HCT116 (cell line): ENCODE measurements around the gene CRTC3. TPM values are rescaled to one million over a fixed set of nuclear protein-coding genes. Genes with fewer than 3 reads are reported as not detected.

ENCODE experiments used
- ATAC-seq: fragments of 200-7000 bp; cut with Tn5 transposase; 2 replicates; pipeline ENCODE4 v1.9.1; 2020; ENCODE audit warnings: mild to moderate bottlenecking, moderate library complexity
- BruUV-seq: library from RNA; stranded (reverse); fragments of 400-500 nt; replicated peaks from 2 replicates; lab custom pipeline; 2021; lab: Mats Ljungman, UMichigan
- CTCF ChIA-PET: fragments of 300-600 bp; sonication (Branson Sonifier 250); formaldehyde crosslinking; loops from one replicate; lab custom pipeline; 2021; ENCODE audit warnings: antibody characterized with exemption; lab: Charles Lee
- POLR2A ChIA-PET: fragments of 300-600, 350-600 bp; sonication (Branson Sonifier 250); formaldehyde crosslinking; loops from one replicate; lab custom pipeline; 2021; ENCODE audit warnings: antibody characterized with exemption; lab: Charles Lee
- RAD21 ChIA-PET, 2 experiments: fragments of 300-600 bp; sonication (Branson Sonifier 250); formaldehyde crosslinking; loops; one replicate each; lab custom pipeline; 2023; ENCODE audit warnings: low total read pairs in 2 of 2; ENCODE audit not compliant: uncharacterized antibody in 2 of 2, unreplicated experiment in 2 of 2, low non-redundant PET in 1 of 2; lab: Charles Lee
- DNase-seq: peaks from one replicate; pipeline ENCODE4 v3.0.0-alpha.2; 2010; ENCODE audit warnings: low read depth, low spot score
- H2AFZ ChIP-seq: fragments of 200-600 bp; shearing (Covaris generic), sonication (generic); 2 replicates; pipeline ENCODE4 v1.6.1; 2017; ENCODE audit warnings: low read depth, mixed run types, mixed read lengths, antibody characterized with exemption, low read length; ENCODE audit not compliant: poor library complexity, severe bottlenecking
- H3K27ac ChIP-seq: 2 replicates; pipeline ENCODE4 v1.5.1; 2012; ENCODE audit warnings: low read depth, low read length
- H3K27me3 ChIP-seq: fragments of 200-600 bp; sonication (generic); 2 replicates; pipeline ENCODE4 v1.6.1; 2016; ENCODE audit warnings: mixed run types, low read length, mixed read lengths; ENCODE audit not compliant: insufficient read depth
- H3K36me3 ChIP-seq, 2 experiments: fragments of 200-500 bp in 1 of 2; fragments of 200-600 bp in 1 of 2; sonication (Bioruptor generic) in 1 of 2; sonication (generic) in 1 of 2; 2 replicates each; pipeline versions ENCODE4 v1.5.1 to v1.6.1; 2014 to 2016; ENCODE audit warnings: low read length in 2 of 2, inconsistent platforms in 1 of 2, mixed read lengths in 1 of 2, mixed run types in 1 of 2; ENCODE audit not compliant: insufficient read depth in 2 of 2, control insufficient read depth in 1 of 2
- H3K4me1 ChIP-seq, 2 experiments: fragments of 200-600 bp in 1 of 2; sonication (generic) in 1 of 2; 2 replicates each; pipeline versions ENCODE4 v1.5.1 to v1.6.1; 2012 to 2017; ENCODE audit warnings: low read length in 2 of 2, inconsistent platforms in 1 of 2, mild to moderate bottlenecking in 1 of 2, mixed read lengths in 1 of 2, mixed run types in 1 of 2, moderate library complexity in 1 of 2; ENCODE audit not compliant: insufficient read depth in 2 of 2, control insufficient read depth in 1 of 2
- H3K4me2 ChIP-seq: fragments of 200-600 bp; sonication (generic); 2 replicates; pipeline ENCODE4 v1.6.1; 2017; ENCODE audit warnings: mixed run types, low read length, mixed read lengths
- H3K4me3 ChIP-seq, 2 experiments: fragments of 200-600 bp in 1 of 2; sonication (generic) in 1 of 2; replicated peaks in 1 of 2; 2 replicates each; pipeline ENCODE4 v1.5.1; 2011 to 2016; ENCODE audit warnings: low read length in 2 of 2, control low read depth in 1 of 2, low read depth in 1 of 2, mild to moderate bottlenecking in 1 of 2, mixed read lengths in 1 of 2, mixed run types in 1 of 2
- H3K79me2 ChIP-seq: fragments of 200-600 bp; sonication (generic); 2 replicates; pipeline ENCODE4 v1.6.1; 2017; ENCODE audit warnings: mild to moderate bottlenecking, mixed run types, low read length, moderate library complexity, mixed read lengths; ENCODE audit not compliant: insufficient read depth
- H3K9ac ChIP-seq: fragments of 200-600 bp; sonication (generic); 2 replicates; pipeline ENCODE4 v1.6.1; 2016; ENCODE audit warnings: low read length, mixed read lengths
- H3K9me2 ChIP-seq: fragments of 200-600 bp; sonication (generic), shearing (Covaris generic); 2 replicates; pipeline ENCODE4 v1.6.1; 2017; ENCODE audit warnings: mixed run types, mild to moderate bottlenecking, moderate library complexity; ENCODE audit not compliant: insufficient read depth
- H3K9me3 ChIP-seq, 2 experiments: fragments of 200-500 bp in 1 of 2; fragments of 200-600 bp in 1 of 2; sonication (Bioruptor generic) in 1 of 2; sonication (generic) in 1 of 2; 2 replicates each; pipeline ENCODE4 v1.6.1; 2014 to 2017; ENCODE audit warnings: low read length in 2 of 2, mixed read lengths in 2 of 2, inconsistent platforms in 1 of 2, low read depth in 1 of 2, mild to moderate bottlenecking in 1 of 2, mixed run types in 1 of 2, moderate library complexity in 1 of 2; ENCODE audit not compliant: control insufficient read depth in 1 of 2, insufficient read depth in 1 of 2
- H4K20me1 ChIP-seq: fragments of 200-600 bp; sonication (generic), shearing (Covaris generic); 2 replicates; pipeline ENCODE4 v1.6.1; 2017; ENCODE audit warnings: mixed run types, mild to moderate bottlenecking, moderate library complexity; ENCODE audit not compliant: insufficient read depth
- CEBPB ChIP-seq: IDR thresholded peaks from 2 replicates; pipeline ENCODE4 v1.6.1; 2012; ENCODE audit warnings: low read depth
- EGR1 ChIP-seq: IDR thresholded peaks from 2 replicates; pipeline ENCODE4 v1.6.1; 2012; ENCODE audit warnings: low read depth
- ELF1 ChIP-seq: IDR thresholded peaks from 2 replicates; pipeline ENCODE4 v1.6.1; 2012; ENCODE audit warnings: low read depth, borderline replicate concordance
- EZH2 ChIP-seq: fragments of 200-600 bp; sonication (generic); IDR thresholded peaks from 2 replicates; pipeline ENCODE4 v1.6.1; 2017; ENCODE audit warnings: antibody characterized with exemption, mixed run types
- JUND ChIP-seq: IDR thresholded peaks from 2 replicates; pipeline ENCODE4 v1.6.1; 2012
- POLR2A ChIP-seq: IDR thresholded peaks from 2 replicates; pipeline ENCODE4 v1.7.0; 2011; ENCODE audit warnings: borderline replicate concordance; ENCODE audit not compliant: insufficient read depth, insufficient read length; ENCODE audit errors: extremely low read depth
- RAD21 ChIP-seq: IDR thresholded peaks from 2 replicates; pipeline ENCODE4 v1.6.1; 2012; ENCODE audit warnings: low read depth, mild to moderate bottlenecking
- SIN3A ChIP-seq: IDR thresholded peaks from 2 replicates; pipeline ENCODE4 v1.6.1; 2012; ENCODE audit warnings: low read depth
- intact Hi-C: fragments of 100-400 bp; cut with micrococcal nuclease; formaldehyde crosslinking; loops from 2 replicates; pipeline ENCODE4 v1.10.0; 2022
- total RNA-seq: library from RNA; stranded (reverse); gene quantifications from one replicate; pipeline ENCODE4 v1.2.1, GENCODE V29; 2021; ENCODE audit not compliant: unreplicated experiment
- TF ChIP-seq, protein P1 (sequence below), 3 experiments: fragments of 200-600 bp in 1 of 3; sonication (generic) in 1 of 3; IDR thresholded peaks in 2 of 3; conservative IDR thresholded peaks in 1 of 3; 2 replicates each; pipeline ENCODE4 v1.5.1; 2012 to 2017; ENCODE audit warnings: low read depth in 2 of 3, low read length in 2 of 3, antibody characterized with exemption in 1 of 3, borderline replicate concordance in 1 of 3, control low read depth in 1 of 3, mild to moderate bottlenecking in 1 of 3, mixed read lengths in 1 of 3, mixed run types in 1 of 3, moderate library complexity in 1 of 3; ENCODE audit not compliant: insufficient read depth in 1 of 3

CRTC3 gene
- total RNA-seq, 1 experiment from 2014 or later = 20.7 TPM

DNA sequence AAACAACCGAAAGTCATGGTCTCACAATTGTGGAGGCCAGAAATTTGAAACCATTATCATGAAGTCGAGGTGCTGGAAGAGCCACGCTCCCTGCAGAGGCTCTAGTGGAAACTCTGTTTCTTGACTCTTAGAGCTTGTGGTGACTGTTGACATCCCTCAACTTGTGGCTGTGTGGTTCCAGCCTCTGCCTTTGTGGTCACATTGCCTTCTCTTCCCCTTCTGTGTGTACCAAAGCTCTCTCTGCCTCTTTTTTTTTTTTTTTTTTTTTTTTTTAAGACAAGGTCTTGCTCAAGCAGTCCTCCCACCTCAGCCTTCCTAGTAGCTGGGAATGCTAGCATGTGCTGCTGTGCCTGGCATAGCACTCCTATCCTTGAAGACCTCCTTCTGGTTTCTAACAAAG lies 48.7 kb upstream of the CRTC3 start:
- TF ChIP-seq, protein P1, sequence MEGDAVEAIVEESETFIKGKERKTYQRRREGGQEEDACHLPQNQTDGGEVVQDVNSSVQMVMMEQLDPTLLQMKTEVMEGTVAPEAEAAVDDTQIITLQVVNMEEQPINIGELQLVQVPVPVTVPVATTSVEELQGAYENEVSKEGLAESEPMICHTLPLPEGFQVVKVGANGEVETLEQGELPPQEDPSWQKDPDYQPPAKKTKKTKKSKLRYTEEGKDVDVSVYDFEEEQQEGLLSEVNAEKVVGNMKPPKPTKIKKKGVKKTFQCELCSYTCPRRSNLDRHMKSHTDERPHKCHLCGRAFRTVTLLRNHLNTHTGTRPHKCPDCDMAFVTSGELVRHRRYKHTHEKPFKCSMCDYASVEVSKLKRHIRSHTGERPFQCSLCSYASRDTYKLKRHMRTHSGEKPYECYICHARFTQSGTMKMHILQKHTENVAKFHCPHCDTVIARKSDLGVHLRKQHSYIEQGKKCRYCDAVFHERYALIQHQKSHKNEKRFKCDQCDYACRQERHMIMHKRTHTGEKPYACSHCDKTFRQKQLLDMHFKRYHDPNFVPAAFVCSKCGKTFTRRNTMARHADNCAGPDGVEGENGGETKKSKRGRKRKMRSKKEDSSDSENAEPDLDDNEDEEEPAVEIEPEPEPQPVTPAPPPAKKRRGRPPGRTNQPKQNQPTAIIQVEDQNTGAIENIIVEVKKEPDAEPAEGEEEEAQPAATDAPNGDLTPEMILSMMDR (IDR thresholded peaks at IDR 0.05 in 2 of 3, conservative IDR thresholded peaks at IDR 0.05 in 1 of 3; ENCODE audit: borderline replicate concordance in 1 of 3, insufficient read depth in 1 of 3, low read depth in 2 of 3, low read length in 2 of 3) = no peak
- TF ChIP-seq EGR1 = no peak
- no peak for TF ChIP-seq CEBPB
- no peak for TF ChIP-seq ELF1
- no peak for TF ChIP-seq SIN3A
- TF ChIP-seq POLR2A = no peak
- no peak for TF ChIP-seq RAD21
- TF ChIP-seq EZH2 = no peak
- no peak for TF ChIP-seq JUND
- no peaks in the 10 kb centered on the region for H3K79me2 ChIP-seq
- H3K27ac ChIP-seq = no peak overlapping the region
- no peak overlapping the region for H3K4me2 ChIP-seq
- no peaks in the 10 kb centered on the region for H4K20me1 ChIP-seq
- no TSS peak for BruUV-seq
- H3K9me2 ChIP-seq = no peaks in the 10 kb centered on the region
- POLR2A ChIA-PET = interaction anchor here (1.4 kb wide), 1 partner anchor 161 kb away, joined by 3 read pairs; no protein-coding TSS in a partner anchor
- H3K4me1 ChIP-seq = peaks cover 22 to 28% of the 10 kb centered on the region in 2 experiments
- no peak overlapping the region for H3K9ac ChIP-seq
- no peaks in the 10 kb centered on the region for H3K9me3 ChIP-seq
- no peak overlapping the region for H3K4me3 ChIP-seq
- H3K36me3 ChIP-seq = peaks cover 22 to 30% of the 10 kb centered on the region in 2 experiments
- no peaks in the 10 kb centered on the region for H3K27me3 ChIP-seq
- no peak for DNase-seq
- CTCF ChIA-PET = interaction anchor here (0.8 to 5.2 kb wide), 4 partner anchors 118 to 188 kb away, joined by 3 to 57 read pairs (median 13); no protein-coding TSS in a partner anchor
- no peak overlapping the region for H2AFZ ChIP-seq
- RAD21 ChIA-PET = interaction anchor here (0.6 to 2.9 kb wide), 4 partner anchors 29 to 161 kb away, joined by 3 to 16 read pairs (median 10); no protein-coding TSS in a partner anchor
- no peak for ATAC-seq
- intact Hi-C loops = loop anchor here (5.0 to 10.0 kb wide), 3 partner anchors 214 to 406 kb away; no protein-coding TSS in a partner anchor
